Measurements from ENCODE around the gene EPS8.
A peak's percentile ranks its signal among the peaks of the same experiment; 100 is the strongest.

The EPS8 gene

DNA sequence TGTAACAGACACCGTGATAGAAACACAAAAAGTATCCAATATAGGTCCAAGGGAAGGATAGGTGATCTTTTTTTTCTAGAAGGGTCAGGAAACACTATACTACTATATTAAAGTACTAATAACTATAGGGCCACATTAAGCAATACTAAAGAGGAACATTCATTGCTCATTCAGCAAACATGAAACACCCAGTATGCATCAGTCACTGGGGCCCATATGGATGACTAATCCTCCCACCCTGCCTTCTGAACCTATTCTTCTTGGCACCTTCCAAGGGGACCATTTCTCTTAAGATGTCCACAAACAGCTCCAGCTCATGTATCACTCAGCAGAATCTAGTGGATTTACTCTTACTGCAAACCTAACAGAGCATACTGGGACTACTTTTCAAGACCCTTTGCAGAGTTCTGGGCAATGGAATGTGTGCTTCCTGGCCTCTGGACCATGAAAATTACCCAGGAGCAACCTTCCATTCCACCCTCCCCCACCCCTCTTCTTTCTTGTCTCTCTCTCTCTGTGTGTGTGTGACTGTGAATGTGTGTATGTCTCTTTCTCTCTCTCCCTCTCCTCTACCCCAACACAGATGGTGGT is 187.9 kb downstream of the EPS8 start:
- no peak for DNase-seq (ENCODE audit: low spot score)

DNA sequence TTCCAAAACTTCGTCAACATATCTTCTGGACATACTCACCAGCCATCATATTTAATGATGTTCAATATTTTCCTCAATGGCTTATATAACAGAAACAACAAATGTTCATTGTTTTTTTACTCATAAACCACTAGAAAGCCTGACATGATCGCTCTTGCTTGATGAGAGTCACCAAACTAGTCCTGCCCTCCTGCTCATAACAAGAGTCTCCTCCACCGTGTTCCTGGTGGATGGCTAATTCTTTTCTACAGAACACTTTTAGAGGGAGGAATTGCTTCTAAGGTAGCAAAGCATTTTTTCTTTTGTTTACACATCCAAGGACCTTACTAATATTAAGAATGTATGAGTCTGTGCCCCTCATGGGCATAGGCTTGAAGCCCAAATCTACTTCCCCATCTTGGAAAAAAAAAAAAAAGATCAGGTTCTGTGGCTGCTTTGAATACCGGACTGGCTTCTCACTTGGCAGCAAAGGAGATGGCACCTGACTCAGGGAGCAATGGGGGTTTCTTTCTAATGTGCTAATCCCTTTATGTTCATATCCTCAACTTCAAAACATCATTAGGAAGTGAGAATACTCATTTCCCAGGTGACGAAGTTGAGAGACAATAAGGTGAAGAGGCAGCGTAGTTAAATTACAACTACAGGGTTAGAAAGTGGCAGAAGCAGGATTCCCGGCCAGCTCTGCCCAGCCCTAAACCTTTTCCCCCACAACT is 188.8 kb downstream of the EPS8 start:
- no peak for DNase-seq (ENCODE audit: low spot score)

DNA sequence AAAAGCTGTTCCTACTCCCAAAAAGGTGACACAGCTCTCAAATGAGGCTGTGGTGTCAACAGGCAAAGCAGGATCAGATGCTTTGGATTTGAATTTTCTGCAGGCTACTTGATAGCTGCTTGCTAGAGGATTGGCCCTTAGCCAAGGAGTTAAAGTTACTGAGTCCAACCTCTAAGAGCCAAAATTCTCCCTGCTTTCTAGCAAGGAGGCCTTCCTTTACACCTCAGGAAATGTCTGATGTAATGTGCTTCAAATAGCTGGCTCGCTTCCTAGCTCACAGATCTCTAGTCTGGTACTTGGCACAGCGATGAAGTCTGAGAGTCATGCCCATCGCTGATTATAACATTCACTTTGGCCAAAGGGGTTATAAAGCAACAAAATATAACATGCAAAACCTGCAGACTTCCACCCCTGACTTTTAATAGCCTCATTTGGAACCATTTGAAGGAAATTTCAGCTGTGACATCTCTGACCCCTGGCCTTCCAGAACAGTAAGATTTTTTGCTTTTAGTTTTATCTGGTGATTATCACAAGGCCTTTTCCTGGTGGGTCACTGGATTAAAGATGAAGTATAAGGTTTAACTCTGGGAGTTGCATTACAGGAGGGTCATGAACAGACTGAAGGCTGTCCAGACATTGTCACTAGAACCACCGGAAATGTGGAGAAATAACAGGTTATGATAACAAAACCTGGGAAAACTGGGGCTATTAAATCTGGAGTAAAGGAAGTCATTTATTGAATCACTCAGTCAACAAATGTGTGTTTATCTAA is 189.7 kb downstream of the EPS8 start:
- DNase-seq (ENCODE audit: low spot score): no peak

DNA sequence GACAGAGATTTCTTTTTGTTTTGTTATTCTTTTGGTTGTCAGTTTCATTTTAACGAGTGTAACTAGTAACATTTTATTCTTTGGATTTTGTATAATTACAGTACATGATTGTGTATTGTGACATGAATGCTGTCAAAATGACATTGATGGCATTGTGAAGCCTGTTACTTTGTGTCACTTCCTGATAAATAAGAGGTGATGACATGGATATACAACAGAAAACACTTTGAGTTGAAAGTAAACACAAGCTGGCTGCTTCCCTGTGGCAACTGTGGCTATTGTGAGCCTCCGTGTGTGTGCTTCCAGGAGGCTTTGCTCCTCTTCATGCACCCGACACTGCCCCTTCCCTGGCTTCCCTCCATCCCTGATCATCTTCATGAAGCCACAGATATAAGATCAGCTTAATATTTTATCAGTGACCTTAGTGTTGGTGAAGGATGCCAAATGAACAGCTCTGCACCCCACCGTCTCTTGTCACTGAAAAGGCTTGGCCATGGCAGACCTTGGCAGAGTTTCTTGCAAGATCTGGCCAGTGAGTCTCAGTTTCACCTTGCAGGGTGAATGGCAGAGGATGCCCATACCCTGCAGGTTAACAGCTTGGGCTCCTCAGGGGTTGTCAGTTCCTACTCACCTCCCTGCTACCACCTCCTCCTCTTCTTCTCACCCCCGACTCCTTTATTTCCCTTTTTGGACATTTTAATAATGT is 191.9 kb downstream of the EPS8 start:
- DNase-seq (ENCODE audit: low spot score): no peak

DNA sequence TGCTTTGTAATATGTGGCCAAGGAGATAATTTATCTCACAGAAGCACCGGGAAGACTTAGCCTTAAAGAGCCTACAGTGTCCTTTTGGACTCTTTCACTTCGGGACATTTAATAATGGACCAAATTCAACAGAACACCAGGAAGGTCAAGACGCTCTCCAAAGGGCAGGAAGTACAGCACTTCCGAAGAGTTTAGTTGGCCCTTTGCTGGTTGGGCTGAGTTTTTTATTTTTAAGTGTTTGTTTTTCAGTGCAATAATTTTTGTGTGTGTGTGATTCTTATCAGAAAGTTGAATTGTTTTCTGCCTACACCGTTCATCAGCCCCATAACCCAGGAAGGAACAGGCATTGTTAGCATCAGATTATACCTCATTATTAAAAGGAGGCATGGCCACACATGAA is 193.0 kb downstream of the EPS8 start:
- DNase-seq (ENCODE audit: low spot score): no peak

DNA sequence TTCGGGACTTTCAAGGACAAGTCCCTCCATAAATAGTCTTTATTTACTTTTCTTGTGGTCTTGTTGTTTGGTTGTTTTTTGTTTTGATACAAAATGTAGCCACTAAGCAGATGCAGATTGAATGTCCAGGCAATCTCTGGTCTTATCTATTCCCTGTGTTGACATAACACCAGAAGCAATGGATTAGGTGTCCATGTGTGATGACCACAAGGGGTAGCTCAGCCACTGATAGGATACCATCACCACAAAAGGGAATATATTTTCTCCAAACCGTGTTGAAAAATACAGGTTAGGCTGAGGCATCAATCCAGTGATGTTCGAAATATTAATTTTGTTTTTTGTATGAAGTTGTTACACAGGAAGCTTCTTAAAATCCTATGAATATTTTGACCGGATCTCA is 196.3 kb downstream of the EPS8 start:
- DNase-seq (ENCODE audit: low spot score): no peak

DNA sequence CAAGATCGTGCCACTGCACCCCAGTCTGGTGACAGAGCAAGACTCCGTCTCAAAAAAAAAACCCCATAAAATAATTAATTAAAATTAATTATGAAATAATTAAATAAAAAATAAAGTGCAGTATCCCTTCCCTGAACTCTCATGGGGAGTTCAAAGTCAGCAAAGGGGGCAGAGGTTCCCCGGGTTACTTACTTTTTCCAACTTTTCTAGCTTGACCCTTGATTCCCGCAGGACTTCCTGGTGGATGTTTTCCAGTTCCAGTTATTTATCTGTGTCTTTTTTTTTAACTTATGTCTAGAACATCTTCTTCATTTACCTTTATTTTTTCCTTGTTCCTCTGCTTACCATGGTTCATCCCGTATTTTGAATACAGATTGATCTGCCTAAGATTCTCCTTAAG is 197.4 kb downstream of the EPS8 start:
- DNase-seq (ENCODE audit: low spot score): no peak

DNA sequence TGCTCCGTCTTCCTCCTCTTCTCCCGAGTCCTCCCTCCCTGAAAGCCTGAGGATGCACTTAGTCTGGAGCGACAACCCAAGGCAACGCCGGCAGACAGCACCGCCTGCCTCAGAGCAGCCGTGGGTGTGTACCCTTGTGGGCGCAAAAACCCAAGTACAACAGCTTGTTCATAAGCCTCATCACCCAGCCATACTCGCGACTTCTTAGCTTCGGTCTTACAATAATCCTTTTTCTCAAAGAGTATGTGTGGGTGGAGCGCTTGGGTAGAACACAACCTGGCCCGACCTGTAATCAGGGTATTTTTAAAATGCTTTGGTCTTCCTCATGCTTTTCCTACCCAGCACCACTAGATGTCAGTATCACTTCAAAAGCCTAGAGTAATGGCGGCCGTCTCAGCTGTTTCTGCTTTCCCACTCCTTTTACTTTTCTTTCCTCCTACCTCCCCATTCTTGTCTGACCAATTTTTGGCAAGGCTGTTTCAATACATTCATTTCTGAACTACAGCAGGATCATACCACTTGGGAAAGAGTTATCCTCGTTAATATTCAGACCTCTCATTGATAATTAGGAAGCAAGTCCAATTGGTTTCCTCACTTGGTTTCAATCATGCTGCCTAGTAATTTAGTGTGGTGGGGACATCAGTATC is 198.9 kb downstream of the EPS8 start:
- peak; percentile 67 for DNase-seq (ENCODE audit: low spot score)

DNA sequence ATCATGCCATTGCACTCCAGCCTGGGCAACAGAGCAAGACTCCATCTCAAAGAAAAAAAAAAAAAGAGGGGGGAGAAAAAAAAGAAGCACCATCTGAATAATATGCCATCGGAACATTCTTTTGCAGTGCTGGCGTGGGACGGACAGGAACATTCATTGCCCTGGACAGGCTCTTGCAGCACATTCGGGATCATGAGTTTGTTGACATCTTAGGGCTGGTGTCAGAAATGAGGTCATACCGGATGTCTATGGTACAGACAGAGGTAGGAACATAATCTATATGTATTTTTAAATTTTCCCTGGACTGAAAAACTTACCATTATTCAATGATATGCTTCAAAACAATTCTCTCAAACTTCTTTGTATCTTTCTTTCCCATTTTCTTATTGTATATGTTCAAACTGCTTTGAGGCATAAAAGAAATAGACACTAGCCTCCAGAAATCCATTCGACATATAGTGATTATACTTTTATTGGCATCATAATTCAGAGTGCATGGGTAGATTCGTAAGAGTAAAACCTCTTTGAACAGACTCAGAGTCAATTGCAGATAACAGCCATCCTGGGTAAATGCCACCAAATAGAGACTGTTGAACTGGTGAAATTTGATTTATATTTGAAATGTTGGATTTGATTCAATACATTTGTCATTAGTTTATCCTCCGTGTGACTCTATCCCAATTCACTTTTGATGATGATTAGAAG is 199.7 kb downstream of the EPS8 start:
- no peak for DNase-seq (ENCODE audit: low spot score)

DNA sequence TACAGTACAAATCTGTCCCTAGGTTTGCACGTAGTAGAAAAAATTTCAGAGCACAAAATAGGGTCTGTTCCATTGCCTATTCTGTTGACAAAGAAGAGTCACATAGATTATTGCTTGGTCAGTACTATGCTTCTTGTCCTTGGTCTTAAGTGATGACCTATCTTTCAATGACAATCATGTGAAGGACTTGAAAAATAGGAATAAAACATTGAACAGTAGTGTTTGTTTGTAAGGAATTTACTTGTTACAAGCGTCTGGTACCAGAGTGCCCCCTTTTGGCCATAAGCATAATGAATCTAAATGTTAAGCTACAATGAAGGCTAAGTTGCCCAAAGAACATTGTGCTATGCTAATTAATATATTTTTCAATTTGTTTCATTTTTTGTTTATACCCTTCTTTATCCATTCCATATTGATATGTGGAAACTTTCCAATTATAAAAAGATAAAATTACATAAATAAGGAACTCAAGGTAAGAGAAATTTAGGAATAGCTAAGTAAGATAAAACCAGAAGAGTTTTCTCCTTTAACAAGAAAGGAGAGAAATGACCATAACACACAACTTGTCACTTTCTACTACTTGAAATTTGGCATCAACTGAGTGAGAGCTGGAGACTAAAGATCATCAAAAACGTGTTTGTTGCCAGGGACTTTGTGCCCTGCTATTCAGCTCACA is 204.7 kb downstream of the EPS8 start:
- DNase-seq (ENCODE audit: low spot score): peak; percentile 59

DNA sequence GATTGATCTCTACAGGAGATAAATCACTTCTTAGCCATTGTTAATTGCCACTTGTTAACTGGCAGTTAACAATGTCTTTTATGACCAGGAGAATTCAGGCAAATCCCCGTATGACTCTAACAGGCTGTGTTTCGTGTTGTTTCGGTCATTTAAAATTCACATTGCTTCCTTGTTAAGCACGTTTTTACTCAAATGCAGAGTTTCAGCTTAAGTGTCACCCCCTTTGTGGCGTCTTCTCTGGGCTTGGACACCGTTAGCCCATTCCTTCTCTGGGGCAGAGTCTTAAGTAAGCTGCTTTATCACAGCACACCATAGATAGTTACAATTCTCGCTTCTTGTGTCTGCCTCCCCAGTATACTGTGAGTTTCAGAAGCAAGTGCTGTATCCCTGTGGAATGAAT is 205.4 kb downstream of the EPS8 start:
- no peak for DNase-seq (ENCODE audit: low spot score)

DNA sequence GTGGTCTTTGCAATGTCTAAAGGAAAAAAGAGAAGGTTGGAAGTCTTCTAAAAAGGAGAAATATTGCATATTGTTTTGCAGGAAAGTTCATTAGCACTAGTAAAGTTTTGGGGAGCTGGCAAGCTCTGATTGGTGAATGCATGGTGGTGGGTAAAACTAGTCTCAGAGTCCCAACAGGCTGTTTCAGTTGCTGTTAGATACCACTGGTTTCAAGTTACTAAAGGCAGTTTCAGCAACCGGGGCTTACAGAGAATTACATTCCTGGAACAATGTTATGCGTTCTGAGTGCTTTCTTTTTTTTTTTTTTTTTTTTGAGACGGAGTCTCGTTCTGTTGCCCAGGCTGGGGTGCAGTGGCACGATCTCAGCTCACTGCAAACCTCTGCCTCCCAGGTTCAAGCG is 208.2 kb downstream of the EPS8 start:
- DNase-seq (ENCODE audit: low spot score): no peak

DNA sequence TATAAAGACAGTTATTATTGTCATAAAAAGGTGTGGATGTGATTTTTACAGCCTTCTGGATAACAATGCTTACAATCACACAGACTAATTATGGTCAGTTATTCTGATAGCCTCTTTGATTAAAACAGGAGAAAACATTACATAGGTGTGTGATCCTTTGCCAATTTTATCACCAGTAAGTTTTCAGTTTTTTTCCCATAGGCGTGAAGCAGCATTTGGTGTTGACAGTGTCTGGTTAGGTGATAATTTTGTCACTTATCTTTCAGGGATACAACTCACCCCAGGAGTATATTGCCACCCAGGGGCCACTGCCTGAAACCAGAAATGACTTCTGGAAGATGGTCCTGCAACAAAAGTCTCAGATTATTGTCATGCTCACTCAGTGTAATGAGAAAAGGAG is 208.8 kb downstream of the EPS8 start:
- peak; percentile 48 for DNase-seq (ENCODE audit: low spot score)

DNA sequence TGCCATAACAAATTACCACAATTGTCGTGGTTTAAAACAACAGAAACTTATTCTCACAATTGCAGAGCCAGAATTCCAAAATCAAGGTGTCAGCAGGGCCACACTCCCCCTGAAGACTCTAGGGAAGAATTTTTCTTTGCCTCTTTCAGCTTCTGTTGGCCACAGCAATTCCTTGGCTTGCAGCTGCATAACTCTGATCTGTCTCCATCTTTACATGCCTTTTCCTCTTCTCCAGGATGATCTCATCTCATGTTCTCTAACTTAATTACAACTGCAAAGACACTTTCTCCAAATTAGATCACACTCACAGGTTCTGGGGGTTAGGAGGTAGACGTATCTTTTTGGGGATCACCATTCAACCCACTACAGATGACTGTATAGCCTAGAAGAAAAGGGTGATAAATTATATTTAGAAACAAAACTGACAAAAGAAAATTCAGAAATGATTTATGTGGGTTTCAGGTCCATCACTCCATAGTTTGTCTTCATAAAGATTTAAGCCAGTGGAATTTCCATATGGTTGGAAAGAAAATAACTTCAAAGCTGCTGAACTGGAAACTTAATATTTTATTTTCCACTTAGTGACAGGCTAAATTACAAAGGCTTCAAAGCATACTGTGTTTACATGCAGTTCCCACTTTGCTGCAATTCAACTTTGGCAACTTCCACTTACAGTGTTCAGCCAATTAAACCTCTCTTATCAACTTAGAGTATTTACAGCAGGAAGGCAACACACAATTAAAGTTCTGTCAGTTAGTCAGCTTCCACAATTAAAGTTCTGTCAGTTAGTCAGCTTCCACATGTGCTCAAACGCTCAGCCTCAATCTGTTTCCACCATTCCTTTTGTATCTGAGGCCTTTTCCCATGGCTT is 213.3 kb downstream of the EPS8 start:
- no peak for DNase-seq (ENCODE audit: low spot score)

DNA sequence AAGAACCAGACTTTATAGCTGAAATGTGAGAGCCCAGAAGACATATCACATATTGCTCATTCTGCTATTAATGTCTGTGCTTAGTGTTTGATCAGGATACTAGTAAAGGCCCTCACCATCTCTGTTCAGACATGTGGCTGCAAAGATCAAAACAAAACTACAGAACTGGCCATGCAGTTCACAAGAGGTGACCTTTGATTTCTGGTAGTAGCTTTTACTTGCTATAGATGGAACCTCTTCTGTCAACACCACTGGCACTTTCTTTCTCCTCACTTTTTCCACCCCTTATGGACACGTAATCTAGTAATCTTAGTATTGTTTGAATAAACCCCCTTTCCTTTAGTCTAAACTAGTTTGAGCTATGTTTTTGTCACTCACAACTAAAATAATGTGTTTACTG is 214.8 kb downstream of the EPS8 start:
- no peak for DNase-seq (ENCODE audit: low spot score)

Data from CD4-positive, alpha-beta T cell treated with Interleukin-6 at 100 ng/mL for 8 hours (primary cell).